Measurements from ENCODE around the gene PEX10.
A peak's percentile ranks its signal among the peaks of the same experiment; 100 is the strongest.

The PEX10 gene

GRCh38 chr1:2384941-2385481 lies 27.4 kb downstream of the PEX10 start:
- DNase-seq = peak in 1 of 2 donors; percentile 0

DNA sequence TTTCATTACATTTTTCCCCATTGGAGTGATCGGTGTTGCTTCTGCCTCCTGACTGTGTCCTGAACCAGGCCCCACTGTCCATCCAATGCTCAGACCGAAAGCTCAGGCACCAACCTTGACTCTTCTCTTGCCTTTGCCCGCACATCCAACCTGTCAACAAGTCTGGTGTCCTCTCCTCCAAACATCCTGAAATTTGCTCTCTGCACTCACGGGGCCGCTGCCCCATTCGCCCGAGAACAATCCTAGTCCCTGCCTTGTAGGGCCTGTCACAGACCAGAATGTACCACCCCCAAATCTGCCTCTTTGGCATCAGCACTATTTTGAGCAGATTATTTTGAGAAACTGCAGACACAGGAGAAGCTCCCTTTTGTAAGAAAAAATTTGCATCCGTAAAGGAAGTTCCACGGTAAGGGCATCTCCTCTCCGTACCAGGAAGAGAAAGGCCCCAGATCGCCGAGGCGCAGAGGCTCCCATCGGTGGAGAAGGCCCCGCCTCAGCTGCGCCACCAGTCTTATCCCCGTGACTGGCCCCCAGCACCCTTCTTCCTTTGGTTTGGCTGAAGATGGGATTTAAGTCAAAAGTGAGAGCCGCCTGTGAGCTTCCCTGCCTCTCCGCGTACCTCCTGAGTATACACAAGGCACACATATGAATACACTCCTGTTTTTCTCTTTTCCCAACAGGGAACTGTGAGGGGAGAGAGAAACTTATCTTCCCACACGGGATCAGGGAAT lies 28.1 kb downstream of the PEX10 start:
- peak in 1 of 2 donors; percentile 0 for DNase-seq

DNA sequence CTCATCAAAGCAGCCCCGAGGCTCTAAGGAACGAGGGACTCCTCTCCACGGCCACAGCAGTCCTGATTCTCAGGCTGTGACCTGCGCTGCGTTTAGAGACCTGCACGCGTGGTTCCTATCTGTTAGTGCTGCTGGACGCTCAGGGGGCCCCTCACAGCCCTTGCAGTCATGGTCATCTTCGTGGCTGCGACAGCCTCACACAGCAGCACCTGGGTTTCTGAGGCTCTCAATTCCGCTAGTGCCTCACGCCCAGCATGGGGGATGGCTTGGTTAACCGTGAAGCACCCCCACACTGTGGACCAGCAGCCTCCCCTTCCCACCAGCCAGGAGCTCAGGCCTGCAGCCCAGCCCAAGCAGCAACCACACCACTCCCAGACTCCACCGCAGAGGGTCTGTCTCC lies 28.8 kb downstream of the PEX10 start:
- no peak for DNase-seq

DNA sequence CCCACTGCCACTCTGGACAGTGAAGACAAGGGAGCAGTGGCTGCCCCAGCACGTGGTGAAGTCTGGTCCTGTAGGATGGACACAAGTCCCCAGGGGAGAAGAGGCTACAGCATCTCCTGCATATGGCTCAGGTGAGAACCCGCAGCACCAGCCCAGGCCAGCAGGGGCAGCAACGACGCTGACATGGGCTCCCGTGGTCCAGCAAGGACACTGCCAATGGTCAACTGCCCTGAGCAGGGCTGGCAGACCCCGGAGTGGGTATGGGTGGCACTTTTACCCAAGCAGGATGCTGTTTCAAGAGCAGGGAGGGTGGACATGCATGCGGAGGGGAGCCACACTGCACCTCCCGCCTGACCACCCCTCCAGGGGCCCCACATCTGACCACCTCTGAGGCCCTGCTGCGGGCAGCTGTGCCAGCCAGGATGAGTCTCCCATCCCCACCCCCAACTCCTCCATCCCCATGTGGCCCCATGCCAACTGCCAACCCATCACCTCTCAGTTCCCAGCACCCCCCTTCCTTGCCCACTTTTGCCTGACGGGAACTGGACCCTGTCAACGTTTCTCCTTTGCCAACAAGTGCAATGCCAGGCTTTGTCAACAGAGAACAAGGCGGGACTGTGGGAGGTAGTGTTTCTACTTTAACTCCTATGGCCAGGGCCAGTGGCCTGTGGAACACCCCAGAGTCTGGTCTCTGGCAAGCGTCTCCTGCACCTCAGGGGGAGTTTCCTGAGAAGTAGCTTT lies 29.6 kb downstream of the PEX10 start:
- no peak for DNase-seq

- DNase-seq = peak; percentile 74 to 78
These were observed 30.4 kb downstream of the PEX10 start for GRCh38 chr1:2381741-2382620.

DNA sequence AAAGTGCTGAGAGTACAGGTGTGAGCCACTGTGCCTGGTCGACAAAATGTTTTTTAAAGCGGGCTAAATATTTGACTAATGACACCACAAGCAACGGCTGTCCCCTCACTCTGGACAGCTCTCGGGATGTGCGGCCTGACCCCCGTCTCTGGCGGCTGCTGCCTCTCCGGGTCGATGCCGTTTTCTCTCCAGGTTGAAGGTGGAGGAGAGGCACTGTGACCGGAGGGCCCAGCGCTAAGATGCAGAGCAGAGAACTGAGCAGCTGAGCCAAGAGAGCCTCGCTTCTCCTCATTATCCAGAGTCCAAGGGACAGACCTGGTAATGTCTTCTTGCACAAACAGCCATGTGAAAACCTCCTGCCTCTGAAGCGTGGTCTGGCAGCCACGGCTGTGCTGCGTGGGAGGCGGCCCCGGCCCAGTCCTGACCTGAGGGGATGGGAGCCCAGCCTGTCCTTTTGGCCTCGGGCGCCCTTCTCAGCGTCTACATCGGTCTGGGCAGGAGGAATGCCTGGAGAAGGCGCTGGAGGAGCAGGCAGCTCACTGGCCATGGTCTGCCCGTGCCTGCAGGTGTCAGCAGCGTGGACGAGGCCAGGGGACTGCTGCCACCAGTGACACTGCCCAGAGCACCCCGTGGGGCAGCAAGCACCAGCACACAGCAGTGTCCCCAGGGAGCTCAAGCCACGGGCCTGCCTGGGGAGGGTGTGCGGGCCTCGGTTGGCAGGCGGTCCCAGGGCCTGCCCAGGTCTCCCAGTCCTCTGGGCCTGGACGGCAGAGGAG lies 31.4 kb downstream of the PEX10 start:
- DNase-seq = no peak

GRCh38 chr1:2379733-2380404 lies 32.5 kb downstream of the PEX10 start:
- DNase-seq = no peak

GRCh38 chr1:2378956-2379732 lies 33.2 kb downstream of the PEX10 start:
- DNase-seq = no peak

- no peak for DNase-seq
These were observed 33.9 kb downstream of the PEX10 start for GRCh38 chr1:2378441-2378851.

- DNase-seq = no peak
These were observed 34.5 kb downstream of the PEX10 start for GRCh38 chr1:2377751-2378440.

DNA sequence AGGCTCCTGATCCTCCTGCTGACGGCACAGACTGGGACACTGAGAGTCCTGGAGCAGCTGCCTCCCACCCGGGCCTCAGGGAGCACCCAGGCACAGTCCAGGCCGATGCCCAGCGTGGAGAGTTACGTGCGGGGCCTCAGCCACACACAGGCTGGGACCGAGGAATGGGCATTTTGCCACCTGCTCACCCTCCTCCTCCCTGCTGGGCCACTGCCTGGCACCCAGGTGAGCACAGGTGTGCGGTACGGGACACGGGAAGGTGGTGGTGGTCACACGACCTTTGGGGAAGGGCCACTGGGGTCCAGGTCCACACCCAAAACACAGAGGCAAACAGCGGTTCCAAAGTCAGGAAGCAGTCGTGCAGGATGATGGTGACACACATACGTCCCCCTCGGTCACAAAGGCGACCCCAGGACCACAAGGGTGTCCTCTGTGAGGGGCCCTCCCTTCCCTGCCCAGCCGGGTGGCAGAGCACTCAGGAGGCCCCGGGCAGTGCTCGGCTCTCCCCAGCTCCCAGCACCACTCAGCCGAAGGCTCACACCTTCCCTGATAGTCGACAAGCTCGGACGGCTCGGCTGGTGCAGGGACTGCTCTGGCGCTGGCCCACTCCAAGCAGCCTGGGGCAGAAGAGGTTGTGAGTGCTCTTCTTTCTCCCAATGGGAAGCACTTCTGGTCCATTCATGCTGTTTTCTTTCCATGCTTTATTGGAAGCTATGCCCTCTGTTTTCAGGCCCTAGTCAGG lies 35.3 kb downstream of the PEX10 start:
- no peak for DNase-seq

GRCh38 chr1:2376261-2376741 lies 36.1 kb downstream of the PEX10 start:
- no peak for DNase-seq

- no peak for DNase-seq
These were observed 36.5 kb downstream of the PEX10 start for GRCh38 chr1:2375923-2376260.

GRCh38 chr1:2375246-2375922 lies 37.0 kb downstream of the PEX10 start:
- no peak for DNase-seq

DNA sequence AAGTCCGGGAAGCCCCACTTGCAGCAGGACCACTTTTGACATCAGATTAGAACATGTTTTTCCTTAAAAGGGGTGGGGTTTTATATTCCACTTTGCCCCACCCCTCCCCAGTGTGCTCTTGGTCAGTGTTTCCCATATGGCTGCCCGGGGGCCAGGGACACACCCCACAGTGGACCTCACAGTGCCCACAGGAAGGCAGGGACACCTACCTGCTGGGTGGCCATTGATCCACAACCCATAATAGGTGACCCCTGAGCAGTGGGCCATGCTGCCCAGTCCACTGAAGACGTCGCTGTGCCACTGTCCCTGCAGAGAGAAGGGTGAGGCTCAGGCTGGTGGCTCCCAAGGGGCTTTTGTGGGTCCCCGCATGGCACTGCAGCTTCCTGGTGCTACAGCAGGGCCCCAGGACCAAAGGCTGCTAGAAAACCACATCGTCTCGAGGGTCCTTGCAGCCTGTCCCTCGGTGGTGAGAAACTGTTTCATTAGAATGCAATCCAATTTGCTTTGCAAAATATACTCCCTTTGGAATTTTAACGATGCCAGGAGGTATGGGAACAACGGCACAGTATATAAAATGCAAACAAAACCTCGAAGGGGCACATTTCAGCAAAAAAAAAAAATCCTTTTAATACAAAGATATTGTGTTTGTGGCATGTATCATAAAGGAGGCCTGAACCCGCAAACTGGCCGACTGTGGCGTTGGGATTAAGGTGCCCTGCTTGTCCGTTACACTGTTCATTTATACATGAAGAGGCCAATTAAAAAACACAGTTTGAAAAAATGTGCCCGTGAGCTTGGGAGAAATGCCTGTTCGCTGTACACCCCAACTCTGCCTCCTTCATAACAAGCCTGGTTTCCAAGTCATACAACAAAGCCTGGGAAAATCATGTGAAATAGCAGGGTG lies 37.9 kb downstream of the PEX10 start:
- no peak for DNase-seq

DNA sequence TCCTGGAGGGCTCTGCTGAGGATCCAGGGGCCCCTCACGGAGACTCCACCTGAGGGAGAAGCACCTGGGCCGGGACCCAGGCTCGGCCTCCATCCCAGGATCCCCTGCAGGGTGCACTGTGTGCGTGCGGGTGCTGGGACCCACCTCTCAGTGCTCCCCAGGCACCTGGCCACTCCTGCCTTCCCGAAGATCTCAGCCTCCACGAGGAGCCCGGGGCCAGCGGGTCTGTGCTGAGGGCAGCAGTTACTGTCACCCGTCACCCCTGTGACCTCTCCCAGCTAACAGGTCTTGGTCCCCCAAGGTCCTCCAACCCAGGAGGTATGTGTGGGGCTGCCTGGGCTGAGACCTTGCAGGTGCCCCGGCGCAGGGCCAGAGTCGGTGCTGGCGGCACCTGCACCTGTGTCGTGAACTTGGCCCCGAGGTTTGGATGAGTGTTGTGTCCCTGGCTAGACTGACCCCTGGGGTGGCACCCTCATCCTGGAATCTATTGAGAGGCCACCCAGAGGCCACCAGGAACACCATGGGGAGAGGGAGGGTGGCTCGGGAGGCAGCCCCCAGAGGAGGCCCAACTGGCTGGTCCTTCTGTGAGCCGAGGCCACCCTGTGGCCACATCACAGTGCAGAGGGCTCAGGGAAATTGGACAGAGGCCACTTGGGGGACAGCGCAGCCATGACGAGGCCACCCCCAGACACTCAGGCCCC lies 38.7 kb downstream of the PEX10 start:
- no peak for DNase-seq

Measured in activated CD4-positive, alpha-beta T cell treated with anti-CD3 and anti-CD28 coated beads for 4 hours (primary cell).